NCI-H345 (cell line): ENCODE data around the gene CDC42BPG.

Experiments used
- DNase-seq: peaks from one replicate; lab custom pipeline; 2025; lab: John Stamatoyannopoulos, UW

Gene CDC42BPG

GRCh38 chr11:64844330-64845128, at the start of gene CDC42BPG:
TSS of gene CDC42BPG (minus strand) at chr11:64844653. CDS start at chr11:64844569, 84 bp downstream.
- peak; percentile 95 for DNase-seq

- DNase-seq: no peak
Observed at GRCh38 chr11:64893194-64894069, 49.0 kb upstream of the CDC42BPG start.

GRCh38 chr11:64892838-64893193, 48.4 kb upstream of the CDC42BPG start:
- no peak for DNase-seq

DNA sequence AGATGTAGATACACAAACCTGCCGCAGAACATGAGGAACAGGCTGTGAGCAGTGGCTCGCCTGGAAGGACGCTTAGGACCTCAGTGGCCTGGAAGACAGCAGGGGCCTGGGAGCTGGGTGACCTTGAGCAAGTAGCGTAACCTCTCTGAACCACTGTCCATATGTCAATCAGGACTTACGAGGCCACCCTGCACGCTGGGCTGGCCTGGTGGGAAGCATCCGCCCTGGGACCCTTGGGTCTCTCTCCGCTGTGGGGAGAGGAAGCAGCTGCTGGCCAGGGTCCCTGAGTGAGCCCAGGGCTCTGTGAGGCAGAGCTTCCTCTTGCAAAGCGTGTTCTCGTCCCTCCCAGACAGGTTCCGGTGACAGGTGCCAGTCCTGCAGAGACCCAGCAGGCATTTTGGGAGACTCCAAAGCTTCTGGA, 48.0 kb upstream of the CDC42BPG start:
- DNase-seq: no peak

GRCh38 chr11:64891880-64892279, 47.4 kb upstream of the CDC42BPG start:
- DNase-seq: no peak

GRCh38 chr11:64891215-64891848, 46.9 kb upstream of the CDC42BPG start:
- DNase-seq: no peak

DNA sequence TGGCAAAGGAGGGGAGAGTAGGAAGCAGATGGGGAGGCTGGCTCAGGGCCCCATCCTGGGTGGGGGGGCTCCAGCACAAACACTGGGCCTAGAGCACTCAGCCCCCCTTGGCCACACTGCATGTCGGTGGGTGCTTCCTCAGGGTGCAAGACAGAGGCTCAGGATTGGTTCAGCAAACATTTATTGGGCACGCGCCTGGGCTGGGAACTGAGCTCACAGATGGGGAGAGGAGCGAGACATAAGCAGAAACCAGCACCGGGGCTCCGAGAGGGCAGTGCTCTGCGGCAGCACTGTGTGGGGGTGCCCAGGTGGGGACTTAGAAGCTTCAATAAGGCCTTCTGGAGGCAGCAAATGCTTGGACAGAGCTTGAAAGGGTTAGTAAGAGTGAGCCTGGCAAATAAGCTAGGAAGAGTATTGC, 46.1 kb upstream of the CDC42BPG start:
- no peak for DNase-seq

GRCh38 chr11:64888729-64889511, 44.5 kb upstream of the CDC42BPG start:
- no peak for DNase-seq

- no peak for DNase-seq
Observed at GRCh38 chr11:64888406-64888728, 43.9 kb upstream of the CDC42BPG start.

GRCh38 chr11:64887757-64888405, 43.4 kb upstream of the CDC42BPG start:
- peak; percentile 71 for DNase-seq

DNA sequence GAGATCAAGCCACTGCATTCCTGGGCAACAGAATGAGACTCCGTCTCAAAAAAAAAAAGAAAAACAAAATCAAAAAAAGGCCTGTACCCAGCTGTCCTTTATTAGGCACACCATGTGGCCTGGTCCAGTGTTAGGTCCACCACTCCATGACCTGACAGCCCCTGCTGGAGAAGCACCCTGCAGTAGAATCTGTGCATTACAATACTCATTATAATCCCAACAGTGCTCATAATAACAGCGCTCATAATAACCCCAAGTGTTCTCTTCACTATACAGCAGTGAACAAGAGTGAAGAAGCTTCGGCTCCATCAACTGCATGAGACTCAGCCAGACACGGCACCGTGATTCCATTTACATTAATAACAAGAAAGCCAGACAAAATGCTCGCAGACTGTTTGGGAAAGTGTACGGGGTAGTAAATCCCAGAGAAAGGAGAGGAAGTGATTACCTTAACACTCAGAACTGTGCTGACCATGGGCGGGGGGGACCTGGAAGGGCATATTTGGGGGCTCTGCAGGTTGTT, 42.8 kb upstream of the CDC42BPG start:
- DNase-seq: no peak

DNA sequence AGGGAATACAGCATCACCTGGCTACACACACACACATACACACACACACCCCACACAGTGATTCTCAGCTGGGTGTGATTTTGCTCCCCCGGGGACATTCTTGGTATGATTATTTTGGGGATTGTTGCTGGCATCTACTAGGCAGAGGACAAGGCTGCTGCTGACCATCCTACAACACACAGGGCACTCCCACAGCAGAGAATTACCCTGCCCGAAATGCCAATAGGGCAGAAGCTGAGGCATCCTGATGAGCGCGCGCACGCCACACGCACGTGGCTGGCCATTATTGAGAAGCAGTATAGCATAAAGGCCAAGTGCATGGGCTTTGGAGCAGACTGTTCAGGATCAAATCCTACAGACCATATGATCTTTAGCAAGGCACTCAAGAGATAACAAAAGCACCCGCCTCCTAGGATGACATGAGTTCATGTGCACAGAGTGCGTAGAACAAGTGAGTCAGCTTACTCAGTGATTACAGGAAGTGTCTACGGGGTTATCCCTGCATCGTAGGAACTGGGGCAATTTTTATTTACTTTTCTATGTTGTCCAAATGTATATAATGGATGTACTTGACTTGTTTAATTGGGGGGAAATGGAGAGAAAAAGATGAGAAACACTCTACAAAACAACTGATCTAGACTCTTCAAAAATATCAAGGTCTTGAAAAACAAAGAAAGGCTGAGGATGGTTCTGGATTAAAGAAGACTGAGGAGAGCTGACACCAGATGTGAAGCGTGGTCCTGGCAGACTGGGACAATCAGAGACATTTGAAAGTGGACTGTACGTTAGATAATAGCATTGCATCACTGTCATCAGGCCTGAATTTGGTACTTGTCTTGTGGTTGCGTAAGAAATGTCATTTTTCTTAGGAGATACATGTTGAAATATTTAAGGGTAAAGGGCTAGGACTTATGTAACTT, 41.2 kb upstream of the CDC42BPG start:
- DNase-seq: no peak

DNA sequence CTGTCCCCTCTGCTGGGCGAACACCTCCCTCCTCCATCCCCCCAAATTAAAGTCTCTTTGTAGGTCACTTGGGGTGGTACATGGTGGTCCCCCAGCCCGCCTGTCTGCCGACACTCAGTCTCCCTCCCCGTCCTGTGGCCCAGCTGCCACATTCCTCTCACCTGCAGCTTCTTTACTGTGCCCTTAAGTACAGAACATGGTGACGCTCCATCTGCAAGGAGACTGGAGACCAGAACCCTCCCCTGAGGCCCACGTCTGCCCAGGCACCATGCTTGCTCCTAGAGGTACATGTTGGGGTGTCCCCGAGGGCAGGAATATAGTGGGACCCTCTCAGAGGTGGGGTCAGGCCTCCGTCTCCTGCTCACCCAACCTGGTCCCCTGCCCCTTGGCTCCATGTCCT, 39.6 kb upstream of the CDC42BPG start:
- no peak for DNase-seq

GRCh38 chr11:64883575-64883974, 39.1 kb upstream of the CDC42BPG start:
- no peak for DNase-seq

DNA sequence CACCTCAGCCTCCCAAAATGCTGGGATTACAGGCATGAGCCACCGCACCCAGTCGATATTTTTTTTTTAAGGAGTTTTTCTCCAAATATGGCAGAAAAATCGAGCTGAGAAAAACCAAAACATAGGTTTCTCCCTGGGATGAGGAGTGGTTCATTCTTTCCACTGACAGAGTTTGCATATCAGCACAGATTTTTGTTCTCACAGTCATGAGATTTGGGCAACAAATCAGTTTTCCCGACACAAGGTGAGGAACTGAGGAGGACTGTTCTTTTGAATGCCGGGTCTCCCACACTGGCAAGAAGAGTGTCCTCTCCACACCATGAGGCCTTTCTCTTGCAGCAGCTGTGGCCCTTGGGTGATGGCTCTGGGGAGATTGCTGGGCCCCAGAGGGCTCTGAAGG, 37.8 kb upstream of the CDC42BPG start:
- DNase-seq: no peak

DNA sequence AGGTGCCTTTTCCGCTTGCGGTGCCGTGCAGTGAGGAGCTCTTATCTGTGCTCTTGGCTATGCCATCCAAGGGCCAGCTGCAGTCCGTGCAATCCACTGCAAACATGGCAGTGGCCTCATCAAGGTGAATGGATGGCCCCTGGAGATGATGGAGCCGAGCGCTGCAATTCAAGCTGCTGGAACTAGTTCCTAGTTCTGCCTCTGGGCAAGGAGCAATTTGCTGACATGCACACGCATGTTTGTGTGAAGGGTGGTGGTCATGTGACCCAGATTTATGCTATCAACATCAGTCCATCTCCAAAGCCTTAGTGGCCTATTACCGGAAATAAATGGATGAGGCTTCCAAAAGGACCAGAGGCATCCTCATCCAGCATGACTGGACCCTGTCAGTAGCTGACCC, 37.0 kb upstream of the CDC42BPG start:
- DNase-seq: no peak

- no peak for DNase-seq
Observed at GRCh38 chr11:64880240-64881001, 36.0 kb upstream of the CDC42BPG start.

- no peak for DNase-seq
Observed at GRCh38 chr11:64879244-64879900, 34.9 kb upstream of the CDC42BPG start.
